Rectal smooth muscle tissue (tissue), 1 donor: ENCODE data around the gene CREB5.

ENCODE experiments used
- H3K27ac ChIP-seq: one replicate; pipeline ENCODE4 v1.7.0; 2013; ENCODE audit warnings: low read depth, low read length, inconsistent platforms
- H3K27me3 ChIP-seq: one replicate; pipeline ENCODE4 v1.7.0; 2013; ENCODE audit warnings: low read length; ENCODE audit not compliant: control insufficient read depth, insufficient read depth
- H3K36me3 ChIP-seq: one replicate; pipeline ENCODE4 v1.7.0; 2013; ENCODE audit warnings: low read length; ENCODE audit not compliant: control insufficient read depth, insufficient read depth
- H3K4me1 ChIP-seq: one replicate; pipeline ENCODE4 v1.7.0; 2013; ENCODE audit warnings: low read length; ENCODE audit not compliant: control insufficient read depth, insufficient read depth
- H3K4me3 ChIP-seq: one replicate; pipeline ENCODE4 v1.7.0; 2013; ENCODE audit warnings: low read length
- H3K9ac ChIP-seq: one replicate; pipeline ENCODE4 v1.7.0; 2013; ENCODE audit warnings: low read length

CREB5 gene

GRCh38 chr7:28473571-28474281 lies 61.4 kb downstream of the CREB5 start:
- Histone ChIP-seq H3K4me3 (no peak overlapping the region), H3K27me3 (no peaks in the 10 kb centered on the region), H3K4me1 (no peaks in the 10 kb centered on the region), H3K27ac (no peak overlapping the region), H3K36me3 (no peaks in the 10 kb centered on the region), H3K9ac (no peak overlapping the region)

GRCh38 chr7:28474282-28474638 lies 61.9 kb downstream of the CREB5 start:
- Histone ChIP-seq H3K36me3 (no peaks in the 10 kb centered on the region), H3K9ac (no peak overlapping the region), H3K27me3 (no peaks in the 10 kb centered on the region), H3K27ac (no peak overlapping the region), H3K4me3 (no peak overlapping the region), H3K4me1 (no peaks in the 10 kb centered on the region)

DNA sequence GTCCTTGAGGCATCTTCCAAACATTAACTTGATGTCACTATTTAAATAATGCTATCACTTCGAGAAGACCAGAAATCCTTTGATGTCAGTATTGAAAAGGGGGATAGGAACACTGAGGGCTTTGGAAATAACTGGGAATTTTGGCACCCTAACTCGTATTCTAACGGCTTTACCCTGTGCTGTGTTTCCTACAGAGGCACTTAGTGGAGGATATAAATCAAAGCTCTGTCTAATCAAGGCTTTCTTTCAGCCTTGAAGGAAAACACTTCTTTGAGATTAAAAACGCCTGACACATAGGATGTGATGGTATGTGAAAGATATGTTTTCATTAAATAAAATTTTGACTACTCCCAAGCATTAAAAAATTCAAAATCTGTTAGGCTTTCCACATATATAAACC lies 62.3 kb downstream of the CREB5 start:
- Histone ChIP-seq H3K27me3 (no peaks in the 10 kb centered on the region), H3K4me1 (no peaks in the 10 kb centered on the region), H3K27ac (no peak overlapping the region), H3K9ac (no peak overlapping the region), H3K36me3 (no peaks in the 10 kb centered on the region), H3K4me3 (no peak overlapping the region)

GRCh38 chr7:28477041-28477442 lies 64.7 kb downstream of the CREB5 start:
- no peak overlapping the region for H3K9ac ChIP-seq
- no peaks in the 10 kb centered on the region for H3K36me3 ChIP-seq
- no peak overlapping the region for H3K4me3 ChIP-seq
- H3K27me3 ChIP-seq: no peaks in the 10 kb centered on the region
- no peaks in the 10 kb centered on the region for H3K4me1 ChIP-seq
- H3K27ac ChIP-seq: no peak overlapping the region

DNA sequence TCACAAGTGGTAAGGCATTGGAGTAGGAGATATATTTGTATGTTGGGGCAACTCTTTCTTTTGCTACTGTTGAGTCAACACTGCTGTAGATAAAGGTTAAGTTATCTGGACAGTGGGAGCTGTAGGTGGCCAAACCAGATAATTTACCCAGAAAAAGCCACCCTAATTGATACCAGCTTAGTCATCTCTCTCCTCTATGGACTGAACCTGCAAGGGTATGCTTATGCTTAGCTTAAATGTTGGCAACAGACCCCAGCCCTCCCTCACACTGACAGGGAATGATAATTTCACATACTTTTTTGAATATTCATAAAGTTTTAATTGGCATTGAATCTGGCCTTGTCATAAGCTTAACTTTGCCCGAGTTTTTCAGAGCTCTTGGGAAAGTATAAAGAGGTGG lies 66.3 kb downstream of the CREB5 start:
- Histone ChIP-seq H3K27me3 (no peaks in the 10 kb centered on the region), H3K4me1 (no peaks in the 10 kb centered on the region), H3K27ac (no peak overlapping the region), H3K4me3 (no peak overlapping the region), H3K36me3 (no peaks in the 10 kb centered on the region), H3K9ac (no peak overlapping the region)

DNA sequence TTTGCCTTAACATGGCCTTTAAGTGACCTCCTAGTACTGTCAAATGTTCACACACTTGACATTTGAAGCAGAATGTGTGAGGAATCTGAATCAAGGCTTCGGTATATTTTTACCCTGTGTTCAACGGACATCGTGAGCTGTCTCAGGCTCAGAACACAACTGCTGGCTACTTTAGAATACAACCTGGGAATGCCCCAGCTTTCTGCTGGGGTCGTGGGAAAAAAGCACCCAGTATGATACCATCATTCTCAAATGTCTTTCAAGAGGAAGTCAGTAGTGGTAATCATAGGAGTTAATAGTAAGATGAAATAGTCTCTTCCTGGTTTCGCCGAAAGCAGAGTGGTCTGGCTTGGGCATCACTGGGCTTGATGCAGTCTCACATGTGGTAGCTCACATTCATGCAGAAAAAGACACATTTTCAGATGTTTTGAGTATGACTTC lies 67.2 kb downstream of the CREB5 start:
- Histone ChIP-seq H3K4me3 (no peak overlapping the region), H3K27ac (no peak overlapping the region), H3K36me3 (no peaks in the 10 kb centered on the region), H3K4me1 (no peaks in the 10 kb centered on the region), H3K27me3 (no peaks in the 10 kb centered on the region), H3K9ac (no peak overlapping the region)

DNA sequence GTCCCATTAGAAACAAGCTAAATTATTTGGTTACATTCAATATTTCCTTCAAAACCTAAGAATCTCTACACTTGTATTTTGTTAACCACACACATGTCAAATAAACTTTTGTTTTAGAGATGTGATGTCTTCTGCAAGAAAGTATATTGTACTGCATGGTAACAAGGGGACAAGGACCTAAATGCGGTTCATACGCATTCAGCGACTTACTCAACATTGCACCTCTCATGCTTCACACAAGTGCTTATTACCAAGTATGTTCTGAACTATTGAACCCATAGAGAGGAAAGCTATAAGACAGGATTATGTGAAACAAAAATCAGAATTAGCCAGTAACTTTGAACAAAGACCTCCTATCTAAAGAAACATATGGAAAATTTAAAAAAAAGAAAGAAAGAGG lies 68.3 kb downstream of the CREB5 start:
- Histone ChIP-seq H3K36me3 (no peaks in the 10 kb centered on the region), H3K27ac (no peak overlapping the region), H3K4me3 (no peak overlapping the region), H3K9ac (no peak overlapping the region), H3K27me3 (no peaks in the 10 kb centered on the region), H3K4me1 (no peaks in the 10 kb centered on the region)

GRCh38 chr7:28481091-28481926 lies 69.0 kb downstream of the CREB5 start:
- no peaks in the 10 kb centered on the region for H3K4me1 ChIP-seq
- no peaks in the 10 kb centered on the region for H3K27me3 ChIP-seq
- no peaks in the 10 kb centered on the region for H3K36me3 ChIP-seq
- no peak overlapping the region for H3K4me3 ChIP-seq
- H3K27ac ChIP-seq: no peak overlapping the region
- no peak overlapping the region for H3K9ac ChIP-seq

DNA sequence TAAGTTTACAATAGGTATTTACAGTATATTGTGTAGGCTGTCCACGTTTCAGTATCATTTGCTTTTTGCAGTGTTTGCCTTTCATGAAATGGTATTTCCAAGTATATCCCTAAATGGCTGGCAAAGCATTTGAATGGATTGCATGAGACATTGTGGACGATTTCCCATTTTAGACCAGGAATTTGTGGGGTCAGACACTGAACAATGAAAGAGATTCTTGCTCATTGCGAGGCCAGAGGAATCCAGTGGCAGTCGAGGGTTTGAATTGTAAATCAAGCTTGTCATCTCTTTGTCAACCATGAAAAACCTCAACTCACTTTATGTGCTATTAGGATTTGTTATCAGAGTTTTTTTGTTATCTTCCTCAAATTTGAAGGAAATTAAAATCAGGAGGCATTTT lies 70.8 kb downstream of the CREB5 start:
- Histone ChIP-seq H3K27me3 (no peaks in the 10 kb centered on the region), H3K4me1 (no peaks in the 10 kb centered on the region), H3K9ac (no peak overlapping the region)

GRCh38 chr7:28483908-28484605 lies 71.7 kb downstream of the CREB5 start:
- H3K9ac ChIP-seq: no peak overlapping the region
- no peaks in the 10 kb centered on the region for H3K27me3 ChIP-seq
- H3K4me3 ChIP-seq: no peak overlapping the region
- H3K36me3 ChIP-seq: no peaks in the 10 kb centered on the region
- H3K27ac ChIP-seq: no peak overlapping the region
- no peaks in the 10 kb centered on the region for H3K4me1 ChIP-seq

More for the DNA sequence above, 70.8 kb downstream of the CREB5 start:
- no peak overlapping the region for H3K4me3 ChIP-seq
- no peak overlapping the region for H3K27ac ChIP-seq
- no peaks in the 10 kb centered on the region for H3K36me3 ChIP-seq

DNA sequence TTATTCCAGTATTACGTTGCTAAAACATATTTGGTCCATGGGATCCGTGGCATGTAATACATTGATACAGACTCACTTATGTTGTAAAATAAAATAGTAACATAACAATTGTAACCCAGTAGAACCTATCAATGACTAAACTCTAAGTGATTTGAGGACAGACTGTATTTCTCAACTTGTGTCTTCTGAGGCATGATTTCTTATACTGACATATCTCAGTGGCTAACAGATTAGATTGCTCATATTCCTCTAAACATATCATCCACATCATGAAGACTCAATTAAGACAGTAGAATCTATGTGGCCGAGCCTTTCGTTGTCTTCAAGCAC lies 72.3 kb downstream of the CREB5 start:
- H3K9ac ChIP-seq: no peak overlapping the region
- no peaks in the 10 kb centered on the region for H3K27me3 ChIP-seq
- no peak overlapping the region for H3K27ac ChIP-seq
- H3K4me1 ChIP-seq: no peaks in the 10 kb centered on the region
- no peaks in the 10 kb centered on the region for H3K36me3 ChIP-seq
- no peak overlapping the region for H3K4me3 ChIP-seq

GRCh38 chr7:28487487-28487886 lies 75.2 kb downstream of the CREB5 start:
- H3K27me3 ChIP-seq: no peaks in the 10 kb centered on the region
- H3K36me3 ChIP-seq: no peaks in the 10 kb centered on the region
- no peak overlapping the region for H3K4me3 ChIP-seq
- no peaks in the 10 kb centered on the region for H3K4me1 ChIP-seq
- no peak overlapping the region for H3K9ac ChIP-seq
- H3K27ac ChIP-seq: no peak overlapping the region
